ENCODE data around the gene PROZ.

- TF ChIP-seq POLR2AphosphoS5 (IDR thresholded peaks at IDR 0.05; ENCODE audit: low read depth, low read length) (no peak), CTCF (IDR thresholded peaks at IDR 0.05 in 2 of 3, conservative IDR thresholded peaks at IDR 0.05 in 1 of 3; ENCODE audit: borderline replicate concordance in 1 of 3, insufficient read depth in 1 of 3, low read depth in 2 of 3, low read length in 2 of 3) (no peak), ZNF274 (IDR thresholded peaks at IDR 0.05; ENCODE audit: low read depth, low read length) (no peak), POLR2A (IDR thresholded peaks at IDR 0.05; ENCODE audit: borderline replicate concordance, extremely low read depth, insufficient read depth, insufficient read length) (no peak), EZH2 (IDR thresholded peaks at IDR 0.05) (no peak), RAD21 (IDR thresholded peaks at IDR 0.05; ENCODE audit: low read depth) (no peak), TCF7L2 (IDR thresholded peaks at IDR 0.05; ENCODE audit: borderline replicate concordance, extremely low read depth, insufficient read depth, insufficient read length) (no peak), ATF3 (IDR thresholded peaks at IDR 0.05) (no peak)
- TF ChIP-seq, protein P1, sequence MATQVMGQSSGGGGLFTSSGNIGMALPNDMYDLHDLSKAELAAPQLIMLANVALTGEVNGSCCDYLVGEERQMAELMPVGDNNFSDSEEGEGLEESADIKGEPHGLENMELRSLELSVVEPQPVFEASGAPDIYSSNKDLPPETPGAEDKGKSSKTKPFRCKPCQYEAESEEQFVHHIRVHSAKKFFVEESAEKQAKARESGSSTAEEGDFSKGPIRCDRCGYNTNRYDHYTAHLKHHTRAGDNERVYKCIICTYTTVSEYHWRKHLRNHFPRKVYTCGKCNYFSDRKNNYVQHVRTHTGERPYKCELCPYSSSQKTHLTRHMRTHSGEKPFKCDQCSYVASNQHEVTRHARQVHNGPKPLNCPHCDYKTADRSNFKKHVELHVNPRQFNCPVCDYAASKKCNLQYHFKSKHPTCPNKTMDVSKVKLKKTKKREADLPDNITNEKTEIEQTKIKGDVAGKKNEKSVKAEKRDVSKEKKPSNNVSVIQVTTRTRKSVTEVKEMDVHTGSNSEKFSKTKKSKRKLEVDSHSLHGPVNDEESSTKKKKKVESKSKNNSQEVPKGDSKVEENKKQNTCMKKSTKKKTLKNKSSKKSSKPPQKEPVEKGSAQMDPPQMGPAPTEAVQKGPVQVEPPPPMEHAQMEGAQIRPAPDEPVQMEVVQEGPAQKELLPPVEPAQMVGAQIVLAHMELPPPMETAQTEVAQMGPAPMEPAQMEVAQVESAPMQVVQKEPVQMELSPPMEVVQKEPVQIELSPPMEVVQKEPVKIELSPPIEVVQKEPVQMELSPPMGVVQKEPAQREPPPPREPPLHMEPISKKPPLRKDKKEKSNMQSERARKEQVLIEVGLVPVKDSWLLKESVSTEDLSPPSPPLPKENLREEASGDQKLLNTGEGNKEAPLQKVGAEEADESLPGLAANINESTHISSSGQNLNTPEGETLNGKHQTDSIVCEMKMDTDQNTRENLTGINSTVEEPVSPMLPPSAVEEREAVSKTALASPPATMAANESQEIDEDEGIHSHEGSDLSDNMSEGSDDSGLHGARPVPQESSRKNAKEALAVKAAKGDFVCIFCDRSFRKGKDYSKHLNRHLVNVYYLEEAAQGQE (IDR thresholded peaks at IDR 0.05; ENCODE audit: low read depth): no peak
These were observed 43.7 kb upstream of the PROZ start for GRCh38 chr13:113114511-113115362.

All from HCT116 (cell line).